Activated CD4-positive, alpha-beta T cell treated with anti-CD3 and anti-CD28 coated beads for 24 hours (primary cell): ENCODE data around the gene ELMOD2.

Experiments
- DNase-seq, 2 donors: peaks; one replicate each; pipeline ENCODE4 v3.0.0-alpha.2; 2020; ENCODE audit warnings: low read depth in 2 of 2

ELMOD2 gene

GRCh38 chr4:140581078-140581477, 57.1 kb downstream of the ELMOD2 start:
- DNase-seq = no peak

DNA sequence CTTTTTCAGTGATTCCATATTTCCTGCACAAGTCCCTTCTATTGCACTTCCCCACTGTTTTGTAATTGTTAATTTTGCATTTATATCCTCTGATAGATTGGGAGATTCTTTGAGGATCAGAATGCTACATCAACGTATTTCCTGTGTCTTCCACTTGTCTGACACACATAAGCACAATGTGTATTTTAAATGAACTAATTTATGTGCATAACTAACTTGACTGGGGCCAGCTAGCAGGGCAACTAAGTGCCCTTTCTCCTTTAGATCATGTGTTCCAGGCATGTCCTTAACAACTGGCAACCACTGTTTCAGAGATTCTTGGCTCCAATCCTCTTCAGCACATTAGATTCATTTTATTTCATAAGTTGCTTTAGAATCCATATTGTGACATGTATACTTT, 60.5 kb downstream of the ELMOD2 start:
- DNase-seq = no peak

- DNase-seq = no peak
Measured at GRCh38 chr4:140595065-140595464, 71.1 kb downstream of the ELMOD2 start.

DNA sequence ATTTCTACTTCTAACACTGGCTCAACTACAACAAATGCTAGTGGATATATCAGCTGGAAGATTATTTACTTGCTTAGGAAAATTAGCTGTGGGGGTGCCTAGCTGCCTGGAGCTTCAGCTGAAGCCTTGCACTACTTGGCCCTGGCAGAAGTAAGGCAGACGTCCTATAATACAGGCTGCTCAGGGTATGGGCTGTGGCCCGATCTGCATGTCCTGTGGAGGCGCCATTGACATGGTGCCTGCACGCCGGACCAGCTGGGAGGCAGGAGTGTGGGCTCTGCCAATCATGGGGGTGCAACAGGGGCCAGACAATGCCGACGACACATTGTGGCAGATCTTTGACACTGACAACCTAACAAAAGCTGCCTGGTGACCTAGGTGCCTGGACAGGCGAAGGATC, 76.4 kb downstream of the ELMOD2 start:
- no peak for DNase-seq

DNA sequence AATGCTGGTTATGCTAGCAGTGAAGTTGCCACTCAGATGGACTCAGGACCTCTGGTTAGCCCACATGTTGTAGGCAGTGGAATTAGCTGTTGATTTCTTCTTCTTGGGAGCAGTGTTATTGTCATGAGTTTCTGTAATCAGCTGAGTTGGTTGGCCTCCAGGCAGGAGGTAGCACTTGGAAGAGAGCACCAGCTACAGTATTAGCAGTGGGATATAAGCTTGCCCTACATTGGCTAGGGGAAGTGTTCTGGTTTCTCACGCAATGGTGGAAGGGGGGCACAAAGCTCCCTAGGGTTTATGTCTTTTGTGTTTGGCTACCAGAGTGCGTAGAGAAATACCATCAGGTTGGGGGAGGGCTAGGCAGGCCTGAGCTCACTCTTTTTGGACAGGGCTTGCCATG, 78.7 kb downstream of the ELMOD2 start:
- DNase-seq = no peak

DNA sequence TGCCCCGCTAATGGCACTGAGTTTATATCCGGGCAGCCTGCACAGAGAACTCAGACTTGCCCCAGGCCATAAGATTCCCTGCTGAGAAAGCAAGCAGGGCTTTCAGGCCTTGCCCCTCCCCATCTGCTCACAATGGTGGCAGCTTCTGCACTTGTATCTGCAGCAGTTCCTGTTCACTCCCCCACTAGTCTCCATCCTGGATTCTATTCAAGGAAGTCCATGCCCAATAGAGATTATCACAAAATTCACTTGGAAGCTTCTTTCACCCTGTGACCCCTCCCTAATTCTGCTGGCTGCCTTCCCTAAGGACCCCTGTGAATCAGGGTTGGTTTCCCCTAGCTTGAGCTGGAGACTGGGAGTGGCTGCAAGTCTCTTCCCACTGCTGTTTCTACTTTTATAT, 79.3 kb downstream of the ELMOD2 start:
- DNase-seq = no peak
